ENCODE data around the gene IRAK4.

GRCh38 chr12:43711348-43711747 is 47.4 kb upstream of the IRAK4 start:
- TF ChIP-seq POLR2A (IDR thresholded peaks at IDR 0.05; ENCODE audit: low read length) (no peak), PHF8 (IDR thresholded peaks at IDR 0.05; ENCODE audit: borderline replicate concordance, low read depth) (no peak), EP300 (IDR thresholded peaks at IDR 0.05) (no peak), CHD4 (IDR thresholded peaks at IDR 0.05; ENCODE audit: borderline replicate concordance) (no peak), JUNB (IDR thresholded peaks at IDR 0.05) (no peak)
- TF ChIP-seq, protein P1, sequence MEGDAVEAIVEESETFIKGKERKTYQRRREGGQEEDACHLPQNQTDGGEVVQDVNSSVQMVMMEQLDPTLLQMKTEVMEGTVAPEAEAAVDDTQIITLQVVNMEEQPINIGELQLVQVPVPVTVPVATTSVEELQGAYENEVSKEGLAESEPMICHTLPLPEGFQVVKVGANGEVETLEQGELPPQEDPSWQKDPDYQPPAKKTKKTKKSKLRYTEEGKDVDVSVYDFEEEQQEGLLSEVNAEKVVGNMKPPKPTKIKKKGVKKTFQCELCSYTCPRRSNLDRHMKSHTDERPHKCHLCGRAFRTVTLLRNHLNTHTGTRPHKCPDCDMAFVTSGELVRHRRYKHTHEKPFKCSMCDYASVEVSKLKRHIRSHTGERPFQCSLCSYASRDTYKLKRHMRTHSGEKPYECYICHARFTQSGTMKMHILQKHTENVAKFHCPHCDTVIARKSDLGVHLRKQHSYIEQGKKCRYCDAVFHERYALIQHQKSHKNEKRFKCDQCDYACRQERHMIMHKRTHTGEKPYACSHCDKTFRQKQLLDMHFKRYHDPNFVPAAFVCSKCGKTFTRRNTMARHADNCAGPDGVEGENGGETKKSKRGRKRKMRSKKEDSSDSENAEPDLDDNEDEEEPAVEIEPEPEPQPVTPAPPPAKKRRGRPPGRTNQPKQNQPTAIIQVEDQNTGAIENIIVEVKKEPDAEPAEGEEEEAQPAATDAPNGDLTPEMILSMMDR (IDR thresholded peaks at IDR 0.05) = no peak
- TF ChIP-seq, protein P2, sequence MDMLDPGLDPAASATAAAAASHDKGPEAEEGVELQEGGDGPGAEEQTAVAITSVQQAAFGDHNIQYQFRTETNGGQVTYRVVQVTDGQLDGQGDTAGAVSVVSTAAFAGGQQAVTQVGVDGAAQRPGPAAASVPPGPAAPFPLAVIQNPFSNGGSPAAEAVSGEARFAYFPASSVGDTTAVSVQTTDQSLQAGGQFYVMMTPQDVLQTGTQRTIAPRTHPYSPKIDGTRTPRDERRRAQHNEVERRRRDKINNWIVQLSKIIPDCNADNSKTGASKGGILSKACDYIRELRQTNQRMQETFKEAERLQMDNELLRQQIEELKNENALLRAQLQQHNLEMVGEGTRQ (IDR thresholded peaks at IDR 0.05) = no peak

All from A549 (cell line).